GM12872 (cell line): ENCODE results near the gene PICK1.

Source experiments
- CTCF ChIP-seq: IDR thresholded peaks from 3 replicates; pipeline ENCODE4 v1.5.1; 2011; ENCODE audit warnings: low read depth, mild to moderate bottlenecking, low read length, moderate library complexity; ENCODE audit not compliant: insufficient read depth

Gene PICK1

GRCh38 chr22:38104084-38104483, 46.9 kb downstream of the PICK1 start:
- peak; percentile 55 for TF ChIP-seq CTCF

GRCh38 chr22:38106814-38107578, 49.8 kb downstream of the PICK1 start:
- no peak for TF ChIP-seq CTCF

- TF ChIP-seq CTCF: no peak
Measured at GRCh38 chr22:38107692-38108515, 50.7 kb downstream of the PICK1 start.

- TF ChIP-seq CTCF: no peak
Measured at GRCh38 chr22:38108561-38109319, 51.5 kb downstream of the PICK1 start.

- TF ChIP-seq CTCF: no peak
Measured at GRCh38 chr22:38109371-38110001, 52.3 kb downstream of the PICK1 start.

- no peak for TF ChIP-seq CTCF
Measured at GRCh38 chr22:38110008-38110862, 53.0 kb downstream of the PICK1 start, which contains the start of gene BAIAP2L2. Gene BAIAP2L2 (minus strand): TSS chr22:38110684. CDS start chr22:38110525, 159 bp downstream.
